ENCODE results near the gene IL11RA. TPM values are rescaled to one million over a fixed set of nuclear protein-coding genes. Genes with fewer than 3 reads are reported as not detected.

The IL11RA gene
- total RNA-seq, 2 experiments from 2014 or later: 26.5 to 26.7 TPM

- Mint-ChIP-seq H3K4me1 (peaks cover under 1% of the 10 kb centered on the region), H3K4me3 (no peak overlapping the region), H3K27ac (no peak overlapping the region), H3K36me3 (no peaks in the 10 kb centered on the region), H3K27me3 (peaks cover 19% of the 10 kb centered on the region), H3K9me3 (ENCODE audit: low read depth) (no peaks in the 10 kb centered on the region)
- ATAC-seq (no peak), DNase-seq (no peak)
- CTCF ChIA-PET: no interaction called here
Observed at GRCh38 chr9:34707130-34707529, 55.1 kb downstream of the IL11RA start.

GRCh38 chr9:34709196-34709978, 57.4 kb downstream of the IL11RA start:
- H3K4me1 Mint-ChIP-seq: no peaks in the 10 kb centered on the region
- no peaks in the 10 kb centered on the region for H3K9me3 Mint-ChIP-seq (ENCODE audit: low read depth)
- no peak for DNase-seq
- no peaks in the 10 kb centered on the region for H3K36me3 Mint-ChIP-seq
- H3K27ac Mint-ChIP-seq: no peak overlapping the region
- no peak for ATAC-seq
- CTCF ChIA-PET: no interaction called here
- no peak overlapping the region for H3K4me3 Mint-ChIP-seq
- peaks cover 31% of the 10 kb centered on the region for H3K27me3 Mint-ChIP-seq

GRCh38 chr9:34710023-34710422, 58.0 kb downstream of the IL11RA start, which contains the start of gene CCL21:
Gene CCL21, minus strand, starts transcription at chr9:34710136. Its CDS starts 70 bp downstream, at chr9:34710066.
- H3K9me3 Mint-ChIP-seq (ENCODE audit: low read depth): no peaks in the 10 kb centered on the region
- CTCF ChIA-PET: interaction anchor here (2.9 kb wide), 1 partner anchor 8 kb away, joined by 16 read pairs; no protein-coding TSS in a partner anchor
- no peaks in the 10 kb centered on the region for H3K4me1 Mint-ChIP-seq
- no peak within 1 kb of the TSS for H3K4me3 Mint-ChIP-seq
- H3K27me3 Mint-ChIP-seq: peaks cover 32% of the 10 kb centered on the region
- DNase-seq: no peak
- no peak for ATAC-seq
- no peaks in the 10 kb centered on the region for H3K36me3 Mint-ChIP-seq
- no peak within 1 kb of the TSS for H3K27ac Mint-ChIP-seq

Other genes starting within 250 kb of the IL11RA start
- gene FAM219A, start 193.6 kb upstream of the IL11RA start, total RNA-seq: 10 to 100 TPM in 1 of 2 experiments, 1 to 10 TPM in 1; 7.9 to 13.8 TPM
- not detected for gene DNAI1, start 193.4 kb upstream of the IL11RA start, total RNA-seq
- not detected for gene ENHO, start 129.2 kb upstream of the IL11RA start, total RNA-seq
- not detected for gene CNTFR, start 62.5 kb upstream of the IL11RA start, total RNA-seq
- 10 to 100 TPM; 27.2 to 27.8 TPM for gene RPP25L, start 40.1 kb upstream of the IL11RA start, total RNA-seq
- gene DCTN3, start 31.7 kb upstream of the IL11RA start, total RNA-seq: 100 to 1,000 TPM; 106 to 120 TPM
- gene ARID3C, start 23.1 kb upstream of the IL11RA start, total RNA-seq: under 1 TPM in 1 of 2 experiments, not detected in 1; 0.26 TPM
- gene SIGMAR1, start 14.4 kb upstream of the IL11RA start, total RNA-seq: 10 to 100 TPM; 66.1 to 82.1 TPM
- gene GALT, start 5.5 kb upstream of the IL11RA start, total RNA-seq: 10 to 100 TPM; 61.0 to 71.3 TPM
- not detected for gene CCL27, start 10.5 kb downstream of the IL11RA start, total RNA-seq
- gene CCL19, start 39.1 kb downstream of the IL11RA start, total RNA-seq: not detected
- not detected for gene CCL21, start 58.0 kb downstream of the IL11RA start, total RNA-seq

Data from activated CD8-positive, alpha-beta memory T cell treated with anti-CD3 and anti-CD28 coated beads, Interleukin-2, amount 10 ng/mL, durations not matched to agents 7 days and 5 days (primary cell).